ENCODE results near the gene PARP6.

Gene PARP6

DNA sequence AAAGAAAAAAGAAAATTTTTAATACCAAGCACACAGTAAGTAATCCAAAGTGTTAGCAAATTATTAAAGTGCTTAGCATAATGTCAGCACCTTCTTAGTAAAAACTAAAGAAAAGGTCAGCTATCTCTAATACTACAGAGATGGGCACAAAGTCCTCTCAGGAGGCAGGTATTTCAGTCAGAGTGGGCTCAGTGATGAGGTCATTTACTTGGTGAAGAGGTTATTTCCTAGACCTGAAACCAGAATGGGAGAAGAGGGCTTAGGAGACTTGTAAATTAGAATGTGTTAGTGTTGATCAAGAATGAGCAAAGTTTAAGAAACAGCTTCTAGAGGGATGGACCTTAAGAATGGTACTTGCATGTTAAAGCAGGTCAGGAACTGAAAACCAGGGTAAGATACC is 32.7 kb downstream of the PARP6 start:
- H3K4me3 ChIP-seq (ENCODE audit: low read depth, low read length), result no peak overlapping the region
- peaks cover 83% of the 10 kb centered on the region for H3K27me3 ChIP-seq (ENCODE audit: control insufficient read depth, insufficient read depth, low read length)
- H3K36me3 ChIP-seq (ENCODE audit: control insufficient read depth, insufficient read depth, low read length), result peaks cover 44% of the 10 kb centered on the region
- H3K9me3 ChIP-seq (ENCODE audit: control insufficient read depth, insufficient read depth, low read length), result no peaks in the 10 kb centered on the region
- no peak overlapping the region for H3K27ac ChIP-seq (ENCODE audit: low read depth, low read length)
- H3K4me1 ChIP-seq (ENCODE audit: control insufficient read depth, insufficient read depth, low read length), result peaks cover 22% of the 10 kb centered on the region
- no peak overlapping the region for H3K9ac ChIP-seq (ENCODE audit: low read depth, low read length)

DNA sequence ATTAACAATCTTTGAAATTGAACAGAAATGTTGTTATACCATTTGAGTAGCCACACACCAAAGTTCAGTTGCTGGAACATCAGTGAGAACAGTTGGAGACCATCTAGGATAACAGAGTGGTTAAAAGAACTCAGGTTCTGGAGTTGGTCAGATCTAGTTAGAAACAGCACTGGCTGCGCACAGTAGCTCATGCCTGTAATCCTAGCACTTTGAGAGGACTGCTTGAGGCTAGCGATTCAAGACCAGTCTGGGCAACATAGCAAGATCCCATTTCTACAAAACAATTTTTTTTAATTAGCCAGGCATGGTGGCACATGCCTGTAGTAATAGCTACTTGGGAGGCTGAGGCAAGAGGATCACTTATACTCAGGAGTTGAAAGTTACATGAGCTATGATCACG is 33.8 kb downstream of the PARP6 start:
- Histone ChIP-seq H3K27me3 (ENCODE audit: control insufficient read depth, insufficient read depth, low read length) (peaks cover 83% of the 10 kb centered on the region), H3K27ac (ENCODE audit: low read depth, low read length) (no peak overlapping the region), H3K9ac (ENCODE audit: low read depth, low read length) (no peak overlapping the region), H3K4me3 (ENCODE audit: low read depth, low read length) (no peak overlapping the region), H3K4me1 (ENCODE audit: control insufficient read depth, insufficient read depth, low read length) (peaks cover 20% of the 10 kb centered on the region), H3K9me3 (ENCODE audit: control insufficient read depth, insufficient read depth, low read length) (no peaks in the 10 kb centered on the region), H3K36me3 (ENCODE audit: control insufficient read depth, insufficient read depth, low read length) (peaks cover 34% of the 10 kb centered on the region)

DNA sequence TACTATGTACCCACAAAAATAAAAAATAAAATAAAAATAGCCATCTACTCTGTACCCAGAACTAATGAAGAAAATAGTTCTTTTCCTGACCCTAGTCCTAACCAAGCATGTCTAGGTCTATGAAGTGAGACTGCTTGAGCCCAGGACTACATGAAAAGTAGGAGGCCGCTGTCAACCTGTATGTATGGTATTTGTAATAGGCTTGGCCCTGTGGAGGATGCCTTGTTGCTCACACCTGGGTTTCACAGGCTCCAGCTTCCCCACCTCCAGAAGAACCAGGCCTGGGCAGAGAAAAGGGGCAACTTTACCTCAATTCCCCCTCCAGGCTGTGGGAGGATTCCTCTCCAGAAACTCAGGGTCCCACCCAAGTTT is 34.5 kb downstream of the PARP6 start:
- H3K27me3 ChIP-seq (ENCODE audit: control insufficient read depth, insufficient read depth, low read length), result peaks cover 80% of the 10 kb centered on the region
- no peaks in the 10 kb centered on the region for H3K9me3 ChIP-seq (ENCODE audit: control insufficient read depth, insufficient read depth, low read length)
- H3K4me3 ChIP-seq (ENCODE audit: low read depth, low read length), result no peak overlapping the region
- peaks cover 30% of the 10 kb centered on the region for H3K36me3 ChIP-seq (ENCODE audit: control insufficient read depth, insufficient read depth, low read length)
- peak overlapping the region; percentile 27 for H3K27ac ChIP-seq (ENCODE audit: low read depth, low read length)
- H3K9ac ChIP-seq (ENCODE audit: low read depth, low read length), result no peak overlapping the region
- peaks cover 14% of the 10 kb centered on the region for H3K4me1 ChIP-seq (ENCODE audit: control insufficient read depth, insufficient read depth, low read length)

DNA sequence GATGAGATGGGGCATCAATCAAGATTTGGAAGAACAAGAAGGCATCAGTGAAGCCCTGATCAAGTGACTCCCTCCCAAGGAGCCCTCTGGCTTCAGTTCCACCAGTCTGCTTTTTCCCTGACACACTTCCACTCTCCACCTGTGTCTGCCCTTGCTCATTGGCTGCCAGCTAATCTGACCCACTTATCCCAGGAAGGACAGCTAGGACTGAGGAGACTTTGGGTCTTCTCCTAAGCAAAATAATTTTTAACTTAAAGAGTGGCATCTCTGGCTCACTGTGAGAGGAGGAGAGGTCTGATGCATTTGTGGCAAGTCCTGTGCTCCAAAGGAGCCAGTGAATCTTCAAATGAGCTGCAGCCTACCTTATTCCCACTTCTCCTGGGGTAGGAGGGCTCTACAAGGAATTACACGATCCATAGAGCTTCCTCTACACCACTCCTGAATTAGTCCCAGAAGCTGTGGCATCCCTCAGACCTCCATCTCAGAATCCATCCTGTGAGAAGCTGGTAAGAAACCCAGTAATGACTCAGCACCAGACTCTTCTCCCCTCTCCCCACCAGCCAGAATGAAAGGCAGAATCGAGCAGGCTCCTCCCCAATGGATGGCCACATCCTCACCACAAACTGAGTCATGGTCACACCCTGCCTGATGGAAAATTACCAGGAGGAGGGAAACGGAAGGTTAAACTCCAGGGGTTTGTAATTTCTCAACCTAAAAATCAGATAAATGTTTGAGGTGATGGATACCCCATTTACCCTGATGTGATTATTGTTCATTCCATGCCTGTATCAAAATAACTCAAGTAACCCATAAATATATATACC is 35.1 kb downstream of the PARP6 start:
- peaks cover 12% of the 10 kb centered on the region for H3K4me1 ChIP-seq (ENCODE audit: control insufficient read depth, insufficient read depth, low read length)
- H3K9me3 ChIP-seq (ENCODE audit: control insufficient read depth, insufficient read depth, low read length), result no peaks in the 10 kb centered on the region
- H3K27ac ChIP-seq (ENCODE audit: low read depth, low read length), result peak overlapping the region; percentile 31
- no peak overlapping the region for H3K4me3 ChIP-seq (ENCODE audit: low read depth, low read length)
- no peak overlapping the region for H3K9ac ChIP-seq (ENCODE audit: low read depth, low read length)
- H3K36me3 ChIP-seq (ENCODE audit: control insufficient read depth, insufficient read depth, low read length), result peaks cover 28% of the 10 kb centered on the region
- peaks cover 84% of the 10 kb centered on the region for H3K27me3 ChIP-seq (ENCODE audit: control insufficient read depth, insufficient read depth, low read length)

DNA sequence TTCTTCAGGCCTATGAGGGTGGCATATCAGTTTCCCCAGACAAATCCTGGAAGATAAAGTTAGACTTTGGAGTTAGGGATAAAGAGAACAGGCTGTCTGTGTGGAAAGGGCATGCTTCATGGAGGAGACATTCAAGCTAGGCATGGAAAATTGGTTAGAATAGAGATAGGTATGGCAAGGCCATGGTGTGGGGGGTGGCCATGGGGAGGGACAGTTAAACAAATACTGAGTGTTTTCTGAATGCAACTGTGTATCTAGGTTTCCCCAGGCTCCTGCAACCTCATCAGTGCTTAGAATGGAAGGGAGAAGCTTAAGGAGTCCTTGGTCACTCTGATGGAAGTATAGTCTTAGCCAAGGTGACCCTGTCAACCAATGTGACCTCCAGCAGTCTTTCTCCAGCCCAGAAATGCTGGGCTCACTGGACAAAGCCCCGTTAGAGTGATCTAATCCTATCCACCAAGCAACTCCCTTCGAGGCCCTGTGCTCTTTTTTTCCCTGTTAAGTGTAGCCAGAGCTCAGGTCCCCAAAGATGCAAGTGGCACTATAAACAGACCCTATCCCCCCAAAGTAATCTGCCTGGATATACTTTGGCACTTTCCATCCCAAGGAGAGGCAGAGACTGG is 35.9 kb downstream of the PARP6 start:
- H3K27ac ChIP-seq (ENCODE audit: low read depth, low read length), result no peak overlapping the region
- peaks cover 81% of the 10 kb centered on the region for H3K27me3 ChIP-seq (ENCODE audit: control insufficient read depth, insufficient read depth, low read length)
- H3K9me3 ChIP-seq (ENCODE audit: control insufficient read depth, insufficient read depth, low read length), result no peaks in the 10 kb centered on the region
- H3K9ac ChIP-seq (ENCODE audit: low read depth, low read length), result no peak overlapping the region
- H3K4me3 ChIP-seq (ENCODE audit: low read depth, low read length), result no peak overlapping the region
- H3K4me1 ChIP-seq (ENCODE audit: control insufficient read depth, insufficient read depth, low read length), result peaks cover 16% of the 10 kb centered on the region
- peaks cover 20% of the 10 kb centered on the region for H3K36me3 ChIP-seq (ENCODE audit: control insufficient read depth, insufficient read depth, low read length)

DNA sequence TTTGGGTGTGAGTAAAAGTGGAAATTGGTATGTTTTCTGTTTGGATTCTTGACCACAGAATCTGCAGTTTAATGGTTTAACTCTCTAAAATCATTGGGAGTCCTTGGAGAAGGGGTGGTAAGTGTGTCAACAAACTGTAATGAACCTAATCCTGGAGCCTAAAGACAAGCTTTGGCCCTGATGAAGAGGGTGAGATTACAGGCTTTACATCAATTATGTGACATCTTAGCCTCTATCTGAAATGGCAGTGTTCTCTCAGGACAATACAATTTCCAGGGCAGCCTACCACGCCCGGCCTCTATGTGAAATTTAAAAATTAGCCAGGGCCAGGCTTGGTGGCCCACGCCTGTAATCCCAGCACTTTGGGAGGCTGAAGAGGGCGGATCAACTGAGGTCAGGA is 37.1 kb downstream of the PARP6 start:
- Histone ChIP-seq H3K4me3 (ENCODE audit: low read depth, low read length) (no peak overlapping the region), H3K27me3 (ENCODE audit: control insufficient read depth, insufficient read depth, low read length) (peaks cover 69% of the 10 kb centered on the region), H3K9ac (ENCODE audit: low read depth, low read length) (no peak overlapping the region), H3K9me3 (ENCODE audit: control insufficient read depth, insufficient read depth, low read length) (no peaks in the 10 kb centered on the region), H3K4me1 (ENCODE audit: control insufficient read depth, insufficient read depth, low read length) (peaks cover 16% of the 10 kb centered on the region), H3K36me3 (ENCODE audit: control insufficient read depth, insufficient read depth, low read length) (peaks cover 8% of the 10 kb centered on the region), H3K27ac (ENCODE audit: low read depth, low read length) (no peak overlapping the region)

DNA sequence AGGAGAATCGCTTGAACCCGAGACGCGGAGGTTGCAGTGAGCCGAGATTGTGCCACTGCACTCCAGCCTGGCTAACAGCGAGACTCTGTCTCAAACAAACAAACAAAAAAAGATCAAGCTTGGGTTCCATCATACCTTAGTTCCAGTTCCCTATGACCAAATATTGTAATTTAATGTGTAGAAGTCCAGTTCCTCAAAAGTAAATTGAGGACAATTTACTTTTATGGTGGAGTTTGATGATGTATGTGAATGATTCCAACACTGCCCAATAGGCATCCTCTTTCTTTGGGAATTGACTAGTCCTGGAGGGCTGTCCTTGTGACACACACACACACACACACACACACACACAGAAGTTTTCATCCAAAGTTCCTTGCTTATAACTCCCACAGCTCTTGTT is 38.6 kb downstream of the PARP6 start:
- Histone ChIP-seq H3K9me3 (ENCODE audit: control insufficient read depth, insufficient read depth, low read length) (no peaks in the 10 kb centered on the region), H3K9ac (ENCODE audit: low read depth, low read length) (no peak overlapping the region), H3K4me3 (ENCODE audit: low read depth, low read length) (no peak overlapping the region), H3K4me1 (ENCODE audit: control insufficient read depth, insufficient read depth, low read length) (peaks cover 23% of the 10 kb centered on the region), H3K27ac (ENCODE audit: low read depth, low read length) (no peak overlapping the region), H3K36me3 (ENCODE audit: control insufficient read depth, insufficient read depth, low read length) (peaks cover 4% of the 10 kb centered on the region; the same call in 1 of the 2 replicates), H3K27me3 (ENCODE audit: control insufficient read depth, insufficient read depth, low read length) (peaks cover 61% of the 10 kb centered on the region)

DNA sequence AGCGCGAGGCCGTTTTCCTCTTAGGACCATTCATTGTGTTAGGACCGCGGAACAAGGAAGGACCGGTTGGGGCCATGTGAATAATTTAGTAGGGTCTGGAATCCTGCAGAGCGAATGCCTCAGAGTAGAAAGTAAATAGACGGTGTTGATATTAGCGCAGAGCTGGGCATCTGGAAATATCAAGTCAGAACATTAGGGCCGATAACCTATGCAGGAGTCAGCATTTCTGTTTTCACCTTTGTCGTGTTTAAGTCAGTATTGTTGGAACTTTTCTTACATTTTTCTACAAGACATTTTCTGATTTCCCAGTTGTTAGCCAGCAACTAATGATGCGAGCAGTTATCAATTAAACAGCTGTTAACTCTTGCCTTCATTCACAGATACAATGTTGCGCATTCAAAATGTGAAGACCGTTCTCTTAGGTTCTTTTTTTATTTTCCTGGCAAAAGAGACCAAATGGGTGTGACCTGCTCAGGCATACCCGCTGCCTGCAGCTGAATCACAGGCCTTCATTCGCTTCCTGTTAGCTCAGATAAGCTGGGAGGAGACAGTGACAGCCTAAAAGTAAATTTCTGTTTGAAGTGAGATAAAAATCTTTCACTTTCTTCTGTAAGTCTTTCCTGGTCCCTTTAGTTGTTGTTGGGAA is 40.4 kb downstream of the PARP6 start:
- peaks cover 44% of the 10 kb centered on the region for H3K27me3 ChIP-seq (ENCODE audit: control insufficient read depth, insufficient read depth, low read length)
- no peaks in the 10 kb centered on the region for H3K9me3 ChIP-seq (ENCODE audit: control insufficient read depth, insufficient read depth, low read length)
- H3K4me3 ChIP-seq (ENCODE audit: low read depth, low read length), result peak overlapping the region; percentile 98
- H3K27ac ChIP-seq (ENCODE audit: low read depth, low read length), result peak overlapping the region; percentile 85
- H3K36me3 ChIP-seq (ENCODE audit: control insufficient read depth, insufficient read depth, low read length), result peaks cover 4% of the 10 kb centered on the region; the same call in 1 of the 2 replicates
- H3K9ac ChIP-seq (ENCODE audit: low read depth, low read length), result peak overlapping the region; percentile 67
- H3K4me1 ChIP-seq (ENCODE audit: control insufficient read depth, insufficient read depth, low read length), result peaks cover 28% of the 10 kb centered on the region

DNA sequence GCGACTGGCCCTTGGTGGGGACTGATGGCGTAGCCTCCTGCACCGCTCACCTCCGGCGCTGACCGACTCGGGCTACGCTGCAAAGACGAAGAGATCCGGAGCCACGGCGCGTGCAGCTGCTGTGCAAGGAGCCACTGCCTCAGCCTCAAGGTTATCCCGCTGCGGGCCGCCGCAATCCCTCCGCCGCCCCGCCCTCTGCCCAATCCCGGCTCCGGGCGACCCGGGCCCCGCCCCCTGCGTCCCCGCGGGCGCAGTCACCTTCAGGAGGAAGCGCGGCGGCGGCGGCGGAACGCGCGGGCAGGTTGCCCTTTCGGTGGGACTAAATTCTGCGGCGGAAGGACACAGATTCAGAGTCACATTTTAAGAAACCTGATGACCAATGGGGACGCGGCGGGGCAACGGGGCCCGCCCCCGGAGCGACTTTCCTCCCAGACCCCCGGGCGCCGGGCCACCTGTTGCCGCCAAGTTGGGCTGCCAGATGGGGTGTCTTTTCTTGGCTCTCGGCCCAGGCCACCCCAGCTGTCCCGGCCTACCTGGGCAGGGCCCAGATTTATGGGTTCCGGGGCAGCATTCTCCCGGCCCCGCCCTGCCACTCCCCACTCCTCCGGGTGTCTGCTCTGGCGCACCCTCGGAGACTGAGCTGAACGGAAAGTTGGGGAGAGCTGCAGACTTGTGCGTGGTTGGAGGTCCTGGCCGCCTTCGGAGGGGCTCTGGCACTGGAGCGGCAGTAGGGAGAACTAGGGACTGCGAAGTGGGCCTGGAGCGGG is 41.1 kb downstream of the PARP6 start, which contains the start of gene PKM:
PKM (minus strand) TSS at position 125 of the 767 bp plus-strand sequence. CDS start 12,093 bp downstream, outside the sequence.
- Histone ChIP-seq H3K36me3 (ENCODE audit: control insufficient read depth, insufficient read depth, low read length) (peaks cover 4% of the 10 kb centered on the region; the same call in 1 of the 2 replicates), H3K27ac (ENCODE audit: low read depth, low read length) (peak within 1 kb of the TSS; percentile 85), H3K4me1 (ENCODE audit: control insufficient read depth, insufficient read depth, low read length) (peaks cover 33% of the 10 kb centered on the region), H3K9me3 (ENCODE audit: control insufficient read depth, insufficient read depth, low read length) (no peaks in the 10 kb centered on the region), H3K9ac (ENCODE audit: low read depth, low read length) (peak within 1 kb of the TSS; percentile 67), H3K4me3 (ENCODE audit: low read depth, low read length) (peak within 1 kb of the TSS; percentile 98), H3K27me3 (ENCODE audit: control insufficient read depth, insufficient read depth, low read length) (peaks cover 37% of the 10 kb centered on the region)

DNA sequence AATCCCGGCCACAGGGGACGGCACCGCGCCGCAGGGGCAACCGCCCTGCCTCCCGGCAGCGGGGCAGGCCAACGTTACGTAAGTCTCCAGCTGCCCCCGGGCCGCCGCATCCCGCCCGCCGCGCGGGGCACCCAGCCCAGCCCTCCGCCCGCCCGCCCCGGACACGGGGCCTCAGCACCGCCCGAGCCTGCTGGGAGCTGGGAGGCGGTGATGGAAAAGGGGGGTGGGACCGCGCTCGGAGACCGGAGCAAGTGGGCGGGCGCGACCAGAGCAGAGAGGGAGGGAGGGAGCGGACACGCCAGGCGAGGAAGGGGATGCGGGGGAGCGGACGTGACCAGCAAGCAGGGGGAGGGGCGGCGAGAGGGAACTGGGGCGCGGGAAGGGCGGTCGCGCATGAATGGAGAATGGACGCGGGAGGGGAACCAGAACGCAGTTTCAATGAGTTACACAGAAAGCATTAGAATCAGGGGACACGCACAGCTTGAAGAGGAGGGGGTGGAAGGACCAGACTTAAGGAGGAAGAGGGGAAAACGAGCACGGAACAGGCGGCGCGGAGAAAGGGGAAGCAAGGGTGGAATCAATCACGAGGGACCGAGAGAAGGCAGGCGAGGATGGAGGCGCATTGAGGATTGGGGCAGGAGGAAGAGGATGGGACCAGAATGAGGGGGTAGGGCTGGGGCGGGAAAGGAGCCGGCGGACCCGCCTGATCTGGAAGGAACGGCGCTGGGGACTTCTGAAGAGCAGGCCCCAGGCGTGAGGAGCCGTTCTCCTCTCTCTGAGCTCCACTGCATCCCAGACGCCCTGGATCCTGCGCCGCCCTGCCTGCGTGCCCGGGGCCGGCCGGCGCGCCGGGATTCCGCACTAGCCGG is 41.9 kb downstream of the PARP6 start:
- Histone ChIP-seq H3K27me3 (ENCODE audit: control insufficient read depth, insufficient read depth, low read length) (peaks cover 31% of the 10 kb centered on the region), H3K9ac (ENCODE audit: low read depth, low read length) (peak overlapping the region; percentile 67)

More for the DNA sequence above, 41.9 kb downstream of the PARP6 start:
- peaks cover 33% of the 10 kb centered on the region for H3K4me1 ChIP-seq (ENCODE audit: control insufficient read depth, insufficient read depth, low read length)
- peak overlapping the region; percentile 98 for H3K4me3 ChIP-seq (ENCODE audit: low read depth, low read length)
- peaks cover 4% of the 10 kb centered on the region; the same call in 1 of the 2 replicates for H3K36me3 ChIP-seq (ENCODE audit: control insufficient read depth, insufficient read depth, low read length)
- H3K9me3 ChIP-seq (ENCODE audit: control insufficient read depth, insufficient read depth, low read length), result no peaks in the 10 kb centered on the region
- peak overlapping the region; percentile 80 for H3K27ac ChIP-seq (ENCODE audit: low read depth, low read length)

Measured in HUES48 (cell line).